T-cell (primary cell): ENCODE data around the gene CCNK. TPM values are rescaled to one million over a fixed set of nuclear protein-coding genes. Genes with fewer than 3 reads are reported as not detected.

ENCODE experiments used
- ATAC-seq, 4 experiments: fragments of 200-7000 bp in 3 of 4; fragments of 150-1000 bp in 1 of 4; cut with Tn5 transposase; replicated peaks in 1 of 4; 1 replicate in 3 of 4; 2 replicates in 1 of 4; pipeline ENCODE4 v1.10.0; 2021; ENCODE audit warnings: moderate library complexity in 3 of 4, mild to moderate bottlenecking in 2 of 4, moderate number of reproducible peaks in 1 of 4
- CTCF ChIA-PET, 2 donors: fragments of 300-600 bp; sonication (Branson Sonifier 250); formaldehyde crosslinking; loops; one replicate each; lab custom pipeline; 2022; ENCODE audit warnings: antibody characterized with exemption in 2 of 2; lab: Charles Lee
- POLR2A ChIA-PET, 2 donors: fragments of 300-600 bp; sonication (Branson Sonifier 250); formaldehyde crosslinking; loops; one replicate each; lab custom pipeline; 2022; ENCODE audit warnings: antibody characterized with exemption in 2 of 2; lab: Charles Lee
- DNase-seq, 35 experiments: peaks; one replicate each; pipeline versions ENCODE4 v3.0.0 to v3.0.0-alpha.2; 2013 to 2023
- H3K27ac ChIP-seq: one replicate; pipeline ENCODE4 v1.5.1; 2013; ENCODE audit warnings: low read length
- H3K27me3 ChIP-seq, 2 experiments: replicated peaks in 1 of 2; 1 replicate in 1 of 2; 2 replicates in 1 of 2; pipeline versions ENCODE4 v1.6.1 to v1.7.0; 2013; ENCODE audit warnings: low read length in 1 of 2, mixed read lengths in 1 of 2; ENCODE audit not compliant: control insufficient read depth in 2 of 2, insufficient read depth in 2 of 2; ENCODE audit errors: extremely low read depth in 1 of 2
- H3K36me3 ChIP-seq, 2 donors: 1 replicate in 1 of 2; 2 replicates in 1 of 2; pipeline versions ENCODE4 v1.6.1 to v1.7.0; 2013; ENCODE audit warnings: low read length in 1 of 2; ENCODE audit not compliant: control insufficient read depth in 2 of 2, insufficient read depth in 1 of 2; ENCODE audit errors: extremely low read depth in 1 of 2
- H3K4me1 ChIP-seq, 2 experiments: 1 replicate in 1 of 2; 2 replicates in 1 of 2; pipeline versions ENCODE4 v1.6.1 to v1.7.0; 2013; ENCODE audit warnings: low read length in 2 of 2, mixed read lengths in 1 of 2; ENCODE audit not compliant: insufficient read depth in 2 of 2, control insufficient read depth in 1 of 2; ENCODE audit errors: extremely low read depth in 1 of 2
- H3K4me3 ChIP-seq, 2 donors: 1 replicate in 1 of 2; 2 replicates in 1 of 2; pipeline versions ENCODE4 v1.5.1 to v1.7.0; 2013; ENCODE audit warnings: mild to moderate bottlenecking in 2 of 2, low read length in 1 of 2, moderate library complexity in 1 of 2; ENCODE audit not compliant: control insufficient read depth in 1 of 2; ENCODE audit errors: extremely low read depth in 1 of 2
- H3K9me3 ChIP-seq: 2 replicates; pipeline ENCODE4 v1.7.0; 2013
- H3K27ac Mint-ChIP-seq, 2 donors: one replicate each; pipeline ENCODE4 v1.8.0; 2020 to 2021; ENCODE audit warnings: mild to moderate bottlenecking in 2 of 2, mixed read lengths in 2 of 2
- H3K27me3 Mint-ChIP-seq, 2 donors: one replicate each; pipeline ENCODE4 v1.8.0; 2021 to 2022; ENCODE audit warnings: mixed read lengths in 2 of 2
- H3K36me3 Mint-ChIP-seq: one replicate; pipeline ENCODE4 v1.8.0; 2021; ENCODE audit warnings: mixed read lengths
- H3K4me1 Mint-ChIP-seq, 3 donors: one replicate each; pipeline ENCODE4 v1.8.0; 2020 to 2022; ENCODE audit warnings: mixed read lengths in 3 of 3, mild to moderate bottlenecking in 1 of 3
- H3K4me3 Mint-ChIP-seq, 3 donors: one replicate each; pipeline ENCODE4 v1.8.0; 2020 to 2022; ENCODE audit warnings: mild to moderate bottlenecking in 3 of 3, mixed read lengths in 3 of 3, moderate library complexity in 3 of 3
- H3K9me3 Mint-ChIP-seq, 3 donors: one replicate each; pipeline ENCODE4 v1.8.0; 2020 to 2022; ENCODE audit warnings: mixed read lengths in 3 of 3
- WGBS: methylation state at CpG from one replicate; pipeline ENCODE4 v1.1.5; 2013; ENCODE audit warnings: missing lambda C conversion rate; ENCODE audit not compliant: insufficient coverage; 5-methylcytosine and 5-hydroxymethylcytosine counted together
- total RNA-seq, 35 experiments: library from RNA in 6 of 35; stranded (reverse) in 6 of 35; fragments of 120-200 nt in 1 of 35; gene quantifications; one replicate each; pipeline versions ENCODE4 v1.2.1 to v1.2.4 and lab custom pipeline; 2013 to 2026

The CCNK gene
- total RNA-seq, 5 donors from 2014 or later (not counting 1 experiment from before 2014, with no cell fraction given) = 61.8 to 138 (median 74.6) TPM

GRCh38 chr14:99534863-99535262, 53.7 kb downstream of the CCNK start:
- no peak overlapping the region for H3K4me3 Mint-ChIP-seq
- no peaks in the 10 kb centered on the region for H3K27me3 Mint-ChIP-seq
- H3K27ac Mint-ChIP-seq = no peak overlapping the region
- H3K9me3 Mint-ChIP-seq = no peaks in the 10 kb centered on the region
- CTCF ChIA-PET = no interaction called here
- Histone ChIP-seq H3K36me3 (no peaks in the 10 kb centered on the region), H3K27me3 (peaks cover 0 to 2% of the 10 kb centered on the region in 2 experiments), H3K4me1 (no peaks in the 10 kb centered on the region), H3K27ac (no peak overlapping the region), H3K9me3 (no peaks in the 10 kb centered on the region), H3K4me3 (no peak overlapping the region)
- ATAC-seq = no peak
- POLR2A ChIA-PET = no interaction called here
- no peak for DNase-seq
- H3K36me3 Mint-ChIP-seq = no peaks in the 10 kb centered on the region
- WGBS = 94% methylated on average over 10 of the region's 13 CpGs
- H3K4me1 Mint-ChIP-seq = no peaks in the 10 kb centered on the region

GRCh38 chr14:99535448-99535847, 54.2 kb downstream of the CCNK start:
- no peaks in the 10 kb centered on the region for H3K27me3 Mint-ChIP-seq
- no peaks in the 10 kb centered on the region for H3K36me3 Mint-ChIP-seq
- ChIA-PET CTCF (no interaction called here), POLR2A (interaction anchor here in 1 of 2 donors (0.5 kb wide), 1 partner anchor 1733 kb away, joined by 3 read pairs; no protein-coding TSS in a partner anchor)
- no peak overlapping the region for H3K27ac Mint-ChIP-seq
- DNase-seq (no peak), ATAC-seq (no peak)
- peaks cover 0 to 3% of the 10 kb centered on the region in 2 experiments for H3K27me3 ChIP-seq
- H3K4me3 Mint-ChIP-seq = no peak overlapping the region
- H3K27ac ChIP-seq = no peak overlapping the region
- no peaks in the 10 kb centered on the region for H3K4me1 Mint-ChIP-seq
- H3K9me3 ChIP-seq = no peaks in the 10 kb centered on the region
- WGBS = 90% methylated on average over 6 of the region's 8 CpGs
- H3K36me3 ChIP-seq = no peaks in the 10 kb centered on the region
- no peaks in the 10 kb centered on the region for H3K4me1 ChIP-seq
- H3K4me3 ChIP-seq = no peak overlapping the region
- no peaks in the 10 kb centered on the region for H3K9me3 Mint-ChIP-seq

- Histone ChIP-seq H3K36me3 (no peaks in the 10 kb centered on the region), H3K27me3 (peaks cover 0 to 5% of the 10 kb centered on the region in 2 experiments), H3K27ac (no peak overlapping the region), H3K4me1 (no peaks in the 10 kb centered on the region), H3K4me3 (no peak overlapping the region), H3K9me3 (no peaks in the 10 kb centered on the region)
- no peaks in the 10 kb centered on the region for H3K27me3 Mint-ChIP-seq
- WGBS = 80% methylated on average over 8 of the region's 24 CpGs
- H3K27ac Mint-ChIP-seq = no peak overlapping the region
- DNase-seq = no peak
- no peak overlapping the region for H3K4me3 Mint-ChIP-seq
- peaks cover 0 to 3% (median 1%) of the 10 kb centered on the region in 3 donors for H3K4me1 Mint-ChIP-seq
- H3K36me3 Mint-ChIP-seq = no peaks in the 10 kb centered on the region
- POLR2A ChIA-PET = interaction anchor here in 1 of 2 donors (0.5 kb wide), 1 partner anchor 1734 kb away, joined by 3 read pairs; no protein-coding TSS in a partner anchor
- no peaks in the 10 kb centered on the region for H3K9me3 Mint-ChIP-seq
- no peak for ATAC-seq
- CTCF ChIA-PET = interaction anchor here in 1 of 2 donors (0.6 kb wide), 1 partner anchor 163 kb away, joined by 3 read pairs; no protein-coding TSS in a partner anchor
These were observed 54.9 kb downstream of the CCNK start for GRCh38 chr14:99535908-99536778.

GRCh38 chr14:99537399-99537798, 56.2 kb downstream of the CCNK start:
- H3K36me3 Mint-ChIP-seq = no peaks in the 10 kb centered on the region
- CTCF ChIA-PET = no interaction called here
- Histone ChIP-seq H3K4me3 (no peak overlapping the region), H3K36me3 (no peaks in the 10 kb centered on the region), H3K27ac (no peak overlapping the region), H3K9me3 (no peaks in the 10 kb centered on the region), H3K4me1 (peaks cover 0 to 7% of the 10 kb centered on the region in 2 experiments), H3K27me3 (peaks cover 0 to 5% of the 10 kb centered on the region in 2 experiments)
- no peak overlapping the region for H3K4me3 Mint-ChIP-seq
- no CpG with 5 or more reads among the region's 6 CpGs for WGBS
- no peaks in the 10 kb centered on the region for H3K9me3 Mint-ChIP-seq
- no peaks in the 10 kb centered on the region for H3K27me3 Mint-ChIP-seq
- POLR2A ChIA-PET = no interaction called here
- H3K4me1 Mint-ChIP-seq = peaks cover 6 to 9% (median 7%) of the 10 kb centered on the region in 3 donors
- ATAC-seq (no peak), DNase-seq (no peak)
- no peak overlapping the region for H3K27ac Mint-ChIP-seq

- no peak overlapping the region for H3K27ac Mint-ChIP-seq
- H3K36me3 Mint-ChIP-seq = no peaks in the 10 kb centered on the region
- no peak overlapping the region for H3K27ac ChIP-seq
- ChIA-PET CTCF (no interaction called here), POLR2A (no interaction called here)
- no peak for ATAC-seq
- no peak overlapping the region for H3K4me3 Mint-ChIP-seq
- no peaks in the 10 kb centered on the region for H3K36me3 ChIP-seq
- no peaks in the 10 kb centered on the region for H3K9me3 Mint-ChIP-seq
- H3K4me1 ChIP-seq = peaks cover 0 to 7% of the 10 kb centered on the region in 2 experiments
- H3K27me3 ChIP-seq = peaks cover 0 to 5% of the 10 kb centered on the region in 2 experiments
- no peaks in the 10 kb centered on the region for H3K9me3 ChIP-seq
- no peak overlapping the region for H3K4me3 ChIP-seq
- H3K27me3 Mint-ChIP-seq = no peaks in the 10 kb centered on the region
- H3K4me1 Mint-ChIP-seq = peaks cover 6 to 9% (median 7%) of the 10 kb centered on the region in 3 donors
- DNase-seq = no peak
- 88% methylated on average over 8 of the region's 9 CpGs for WGBS
These were observed 57.1 kb downstream of the CCNK start for GRCh38 chr14:99538275-99538674.

- Histone ChIP-seq H3K36me3 (no peaks in the 10 kb centered on the region), H3K9me3 (no peaks in the 10 kb centered on the region), H3K27ac (no peak overlapping the region), H3K4me3 (no peak overlapping the region), H3K27me3 (peaks cover 0 to 5% of the 10 kb centered on the region in 2 experiments), H3K4me1 (peaks cover 0 to 7% of the 10 kb centered on the region in 2 experiments)
- 60% methylated on average over 4 of the region's 5 CpGs for WGBS
- CTCF ChIA-PET = no interaction called here
- DNase-seq (no peak), ATAC-seq (no peak)
- POLR2A ChIA-PET = no interaction called here
- Mint-ChIP-seq H3K4me1 (peaks cover 6 to 9% (median 7%) of the 10 kb centered on the region in 3 donors), H3K27me3 (no peaks in the 10 kb centered on the region), H3K36me3 (no peaks in the 10 kb centered on the region), H3K27ac (no peak overlapping the region), H3K9me3 (no peaks in the 10 kb centered on the region), H3K4me3 (no peak overlapping the region)
These were observed 57.5 kb downstream of the CCNK start for GRCh38 chr14:99538733-99539132.
